Nephron progenitor cell (in vitro differentiated cells): Measurements from ENCODE around the gene GRID2.

Source experiments
- DNase-seq: peaks from one replicate; pipeline ENCODE4 v3.0.0; 2021
- H3K27ac Mint-ChIP-seq: 2 replicates; pipeline ENCODE4 v1.8.0; 2021; ENCODE audit warnings: mild to moderate bottlenecking, moderate library complexity, mixed read lengths
- H3K27me3 Mint-ChIP-seq: 2 replicates; pipeline ENCODE4 v1.8.0; 2021; ENCODE audit warnings: mild to moderate bottlenecking, low read depth, mixed read lengths; ENCODE audit not compliant: poor library complexity
- H3K36me3 Mint-ChIP-seq: 2 replicates; pipeline ENCODE4 v1.8.0; 2021; ENCODE audit warnings: low read depth, mixed read lengths
- H3K4me1 Mint-ChIP-seq: 2 replicates; pipeline ENCODE4 v1.8.0; 2021; ENCODE audit warnings: mixed read lengths
- H3K4me3 Mint-ChIP-seq: 2 replicates; pipeline ENCODE4 v1.8.0; 2021; ENCODE audit warnings: mild to moderate bottlenecking, moderate library complexity, mixed read lengths
- H3K9me3 Mint-ChIP-seq: 2 replicates; pipeline ENCODE4 v1.8.0; 2021; ENCODE audit warnings: mild to moderate bottlenecking, moderate library complexity, mixed read lengths
- CTCF ChIP-seq: fragments of 200-600 bp; sonication (generic); IDR thresholded peaks from 2 replicates; pipeline ENCODE4 v1.5.0; 2021; ENCODE audit warnings: antibody characterized with exemption

GRID2 gene

GRCh38 chr4:93042746-93043145, 739.0 kb downstream of the GRID2 start:
- Mint-ChIP-seq H3K4me3 (no peak overlapping the region), H3K4me1 (no peaks in the 10 kb centered on the region)
- no peak for TF ChIP-seq CTCF

GRCh38 chr4:93053140-93053539, 749.4 kb downstream of the GRID2 start:
- Mint-ChIP-seq H3K27me3 (no peaks in the 10 kb centered on the region), H3K4me3 (no peak overlapping the region), H3K27ac (no peak overlapping the region), H3K4me1 (no peaks in the 10 kb centered on the region), H3K36me3 (no peaks in the 10 kb centered on the region), H3K9me3 (no peaks in the 10 kb centered on the region)
- no peak for DNase-seq
- TF ChIP-seq CTCF = no peak

More at GRCh38 chr4:93042746-93043145, 739.0 kb downstream of the GRID2 start:
- Mint-ChIP-seq H3K27me3 (no peaks in the 10 kb centered on the region), H3K27ac (no peak overlapping the region), H3K9me3 (peaks cover 8% of the 10 kb centered on the region), H3K36me3 (no peaks in the 10 kb centered on the region)
- no peak for DNase-seq

GRCh38 chr4:93061826-93062225, 758.1 kb downstream of the GRID2 start:
- H3K27ac Mint-ChIP-seq = no peak overlapping the region

GRCh38 chr4:93063325-93063724, 759.6 kb downstream of the GRID2 start:
- no peak for TF ChIP-seq CTCF
- Mint-ChIP-seq H3K27me3 (no peaks in the 10 kb centered on the region), H3K4me1 (no peaks in the 10 kb centered on the region), H3K9me3 (no peaks in the 10 kb centered on the region), H3K4me3 (no peak overlapping the region), H3K27ac (no peak overlapping the region), H3K36me3 (no peaks in the 10 kb centered on the region)
- DNase-seq = no peak

More at GRCh38 chr4:93061826-93062225, 758.1 kb downstream of the GRID2 start:
- no peak overlapping the region for H3K4me3 Mint-ChIP-seq
- H3K9me3 Mint-ChIP-seq = no peaks in the 10 kb centered on the region
- no peaks in the 10 kb centered on the region for H3K27me3 Mint-ChIP-seq
- no peaks in the 10 kb centered on the region for H3K36me3 Mint-ChIP-seq
- DNase-seq = no peak
- H3K4me1 Mint-ChIP-seq = no peaks in the 10 kb centered on the region
- TF ChIP-seq CTCF = no peak

- Mint-ChIP-seq H3K27ac (no peak overlapping the region), H3K4me1 (no peaks in the 10 kb centered on the region), H3K4me3 (no peak overlapping the region), H3K36me3 (no peaks in the 10 kb centered on the region), H3K9me3 (no peaks in the 10 kb centered on the region), H3K27me3 (no peaks in the 10 kb centered on the region)
- TF ChIP-seq CTCF = no peak
- DNase-seq = no peak
Measured at GRCh38 chr4:93065790-93066189, 762.0 kb downstream of the GRID2 start.

GRCh38 chr4:93066749-93067148, 763.0 kb downstream of the GRID2 start:
- Mint-ChIP-seq H3K27ac (no peak overlapping the region), H3K4me1 (no peaks in the 10 kb centered on the region), H3K9me3 (no peaks in the 10 kb centered on the region), H3K36me3 (no peaks in the 10 kb centered on the region), H3K4me3 (no peak overlapping the region), H3K27me3 (no peaks in the 10 kb centered on the region)
- DNase-seq = no peak
- no peak for TF ChIP-seq CTCF
